ENCODE measurements around the gene WDSUB1. TPM values are rescaled to one million over a fixed set of nuclear protein-coding genes. Genes with fewer than 3 reads are reported as not detected.

The WDSUB1 gene
- total RNA-seq, 1 experiment from 2014 or later, result 7.7 TPM

GRCh38 chr2:159194241-159194640, 92.3 kb downstream of the WDSUB1 start:
- no peak overlapping the region for H3K4me3 ChIP-seq (ENCODE audit: low read depth in 2 of 2, low read length in 2 of 2)
- no peak for DNase-seq (ENCODE audit: low read depth, low spot score)
- ChIA-PET CTCF (no interaction called here), POLR2A (no interaction called here)
- no peaks in the 10 kb centered on the region for H3K4me1 ChIP-seq (ENCODE audit: control insufficient read depth, insufficient read depth, low read length)
- peaks cover 8% of the 10 kb centered on the region for H3K36me3 ChIP-seq (ENCODE audit: control insufficient read depth, insufficient read depth, low read length)
- no TSS peak for BruUV-seq (replicated peaks)
- no peak for TF ChIP-seq SIN3A (IDR thresholded peaks at IDR 0.05; ENCODE audit: borderline replicate concordance, insufficient read depth, low read depth, low read length)
- no peak for TF ChIP-seq REST (IDR thresholded peaks at IDR 0.05; ENCODE audit: insufficient read depth in 1 of 2, low read depth in 2 of 2, low read length in 1 of 2)
- TF ChIP-seq TCF7L2 (IDR thresholded peaks at IDR 0.05; ENCODE audit: low read depth, low read length), result no peak
- TF ChIP-seq POLR2AphosphoS5 (IDR thresholded peaks at IDR 0.05; ENCODE audit: low read depth, low read length), result no peak
- no peak for TF ChIP-seq CTCF (IDR thresholded peaks at IDR 0.05)
- no peak for ATAC-seq
- no peaks in the 10 kb centered on the region for H3K9me3 ChIP-seq (ENCODE audit: control insufficient read depth, insufficient read depth, low read depth, low read length)
- in situ Hi-C loops (cut with HindIII; ENCODE audit: low pct_unique_long_range_greater_than_20kb, low sequenced_read_pairs) (no loop called here), intact Hi-C loops (cut with micrococcal nuclease; ENCODE audit: unreplicated experiment) (no loop called here)
- H3K27me3 ChIP-seq (ENCODE audit: control insufficient read depth, insufficient read depth, low read length), result no peaks in the 10 kb centered on the region
- no peak overlapping the region for H3K27ac ChIP-seq (ENCODE audit: low read length)

GRCh38 chr2:159193791-159194190, 92.7 kb downstream of the WDSUB1 start:
- intact Hi-C loops (cut with micrococcal nuclease; ENCODE audit: unreplicated experiment) (no loop called here), in situ Hi-C loops (cut with HindIII; ENCODE audit: low pct_unique_long_range_greater_than_20kb, low sequenced_read_pairs) (no loop called here)
- Histone ChIP-seq H3K36me3 (ENCODE audit: control insufficient read depth, insufficient read depth, low read length) (peaks cover 7% of the 10 kb centered on the region), H3K4me1 (ENCODE audit: control insufficient read depth, insufficient read depth, low read length) (no peaks in the 10 kb centered on the region), H3K4me3 (ENCODE audit: low read depth in 2 of 2, low read length in 2 of 2) (no peak overlapping the region), H3K27me3 (ENCODE audit: control insufficient read depth, insufficient read depth, low read length) (no peaks in the 10 kb centered on the region), H3K9me3 (ENCODE audit: control insufficient read depth, insufficient read depth, low read depth, low read length) (no peaks in the 10 kb centered on the region), H3K27ac (ENCODE audit: low read length) (no peak overlapping the region)
- no peak for TF ChIP-seq SIN3A (IDR thresholded peaks at IDR 0.05; ENCODE audit: borderline replicate concordance, insufficient read depth, low read depth, low read length)
- no peak for TF ChIP-seq CTCF (IDR thresholded peaks at IDR 0.05)
- TF ChIP-seq POLR2AphosphoS5 (IDR thresholded peaks at IDR 0.05; ENCODE audit: low read depth, low read length), result no peak
- TF ChIP-seq TCF7L2 (IDR thresholded peaks at IDR 0.05; ENCODE audit: low read depth, low read length), result no peak
- no peak for TF ChIP-seq REST (IDR thresholded peaks at IDR 0.05; ENCODE audit: insufficient read depth in 1 of 2, low read depth in 2 of 2, low read length in 1 of 2)
- BruUV-seq (replicated peaks), result no TSS peak
- ATAC-seq (no peak), DNase-seq (ENCODE audit: low read depth, low spot score) (no peak)
- POLR2A ChIA-PET, result no interaction called here
- CTCF ChIA-PET, result no interaction called here
